Hepatocyte (in vitro differentiated cells): ENCODE results near the gene DHRS12. TPM values are rescaled to one million over a fixed set of nuclear protein-coding genes. Genes with fewer than 3 reads are reported as not detected.

ENCODE experiments used
- DNase-seq: peaks from one replicate; pipeline ENCODE4 v3.0.0-alpha.2; 2016; ENCODE audit warnings: low spot score
- H2AFZ ChIP-seq: fragments of 200-600 bp; sonication (generic); 2 replicates; pipeline ENCODE4 v1.6.0; 2016; ENCODE audit warnings: antibody characterized with exemption, mild to moderate bottlenecking
- H3K27ac ChIP-seq: fragments of 200-600 bp; sonication (generic); 2 replicates; pipeline ENCODE4 v1.5.1; 2016; ENCODE audit warnings: mild to moderate bottlenecking
- H3K27me3 ChIP-seq: fragments of 200-600 bp; sonication (generic); 2 replicates; pipeline ENCODE4 v1.6.1; 2016
- H3K36me3 ChIP-seq: fragments of 200-600 bp; sonication (generic); replicated peaks from 2 replicates; pipeline ENCODE4 v1.5.1; 2016; ENCODE audit warnings: low read depth; ENCODE audit not compliant: insufficient read depth
- H3K4me1 ChIP-seq: fragments of 200-600 bp; sonication (generic); 2 replicates; pipeline ENCODE4 v1.5.1; 2016; ENCODE audit warnings: mild to moderate bottlenecking, moderate library complexity; ENCODE audit not compliant: insufficient read depth
- H3K4me2 ChIP-seq: fragments of 200-600 bp; sonication (generic); 2 replicates; pipeline ENCODE4 v1.6.0; 2016
- H3K4me3 ChIP-seq: fragments of 200-600 bp; sonication (generic); 2 replicates; pipeline ENCODE4 v1.5.1; 2016; ENCODE audit warnings: mild to moderate bottlenecking
- H3K79me2 ChIP-seq: fragments of 200-600 bp; sonication (generic); 2 replicates; pipeline ENCODE4 v1.6.0; 2017; ENCODE audit warnings: mild to moderate bottlenecking
- H3K9me2 ChIP-seq: fragments of 200-600 bp; sonication (generic); replicated peaks from 2 replicates; pipeline ENCODE4 v1.6.0; 2017; ENCODE audit warnings: mild to moderate bottlenecking; ENCODE audit not compliant: insufficient read depth
- H3K9me3 ChIP-seq: fragments of 200-600 bp; sonication (generic); 2 replicates; pipeline ENCODE4 v1.5.1; 2016; ENCODE audit warnings: low read depth, mild to moderate bottlenecking
- H4K20me1 ChIP-seq: fragments of 200-600 bp; sonication (generic); 2 replicates; pipeline ENCODE4 v1.6.0; 2016; ENCODE audit warnings: mild to moderate bottlenecking; ENCODE audit not compliant: insufficient read depth, poor library complexity, severe bottlenecking
- EZH2 ChIP-seq: fragments of 200-600 bp; sonication (generic); IDR thresholded peaks from 2 replicates; pipeline ENCODE4 v1.6.1; 2016; ENCODE audit warnings: antibody characterized with exemption, mild to moderate bottlenecking, borderline replicate concordance
- EZH2phosphoT487 ChIP-seq: fragments of 200-600 bp; sonication (generic); IDR thresholded peaks from one replicate; pipeline ENCODE4 v1.6.1; 2018; ENCODE audit warnings: antibody characterized with exemption, mild to moderate bottlenecking, low read depth, moderate library complexity; ENCODE audit not compliant: unreplicated experiment, severe bottlenecking
- WGBS: methylation state at CpG from one replicate; pipeline ENCODE4 v1.1.6; 2016; ENCODE audit warnings: low lambda C conversion rate; ENCODE audit errors: missing lambda C conversion rate; 5-methylcytosine and 5-hydroxymethylcytosine counted together
- polyA plus RNA-seq: library from polyadenylated mRNA; unstranded; fragments of >200 nt; fragmentation: Nextera tagmentation; extraction: Ambion mirVana; gene quantifications from 2 replicates; pipeline ENCODE4 v1.2.1, GENCODE V29; 2016
- total RNA-seq: library from RNA; depleted of rRNA; stranded (reverse); fragments of >200 nt; gene quantifications from 2 replicates; pipeline ENCODE4 v1.2.3, GENCODE V29; 2014
- TF ChIP-seq, protein P1 (sequence below): fragments of 200-600 bp; sonication (generic); IDR thresholded peaks from 2 replicates; pipeline ENCODE4 v1.5.1; 2016; ENCODE audit warnings: antibody characterized with exemption, mild to moderate bottlenecking; ENCODE audit not compliant: poor library complexity

DHRS12 gene
- total and polyA plus RNA-seq, 2 experiments from 2014 or later, result 4.6 to 13.5 TPM

- Histone ChIP-seq H3K4me1 (peaks cover 5% of the 10 kb centered on the region), H3K9me3 (no peaks in the 10 kb centered on the region), H3K4me3 (no peak overlapping the region), H3K36me3 (no peaks in the 10 kb centered on the region), H3K9me2 (no peaks in the 10 kb centered on the region), H3K27me3 (no peaks in the 10 kb centered on the region), H3K27ac (peak overlapping the region; percentile 37), H3K4me2 (no peak overlapping the region), H2AFZ (no peak overlapping the region), H3K79me2 (no peaks in the 10 kb centered on the region), H4K20me1 (no peaks in the 10 kb centered on the region)
- 85% methylated on average over 10 of the region's 10 CpGs for WGBS
- no peak for DNase-seq
- TF ChIP-seq, protein P1, sequence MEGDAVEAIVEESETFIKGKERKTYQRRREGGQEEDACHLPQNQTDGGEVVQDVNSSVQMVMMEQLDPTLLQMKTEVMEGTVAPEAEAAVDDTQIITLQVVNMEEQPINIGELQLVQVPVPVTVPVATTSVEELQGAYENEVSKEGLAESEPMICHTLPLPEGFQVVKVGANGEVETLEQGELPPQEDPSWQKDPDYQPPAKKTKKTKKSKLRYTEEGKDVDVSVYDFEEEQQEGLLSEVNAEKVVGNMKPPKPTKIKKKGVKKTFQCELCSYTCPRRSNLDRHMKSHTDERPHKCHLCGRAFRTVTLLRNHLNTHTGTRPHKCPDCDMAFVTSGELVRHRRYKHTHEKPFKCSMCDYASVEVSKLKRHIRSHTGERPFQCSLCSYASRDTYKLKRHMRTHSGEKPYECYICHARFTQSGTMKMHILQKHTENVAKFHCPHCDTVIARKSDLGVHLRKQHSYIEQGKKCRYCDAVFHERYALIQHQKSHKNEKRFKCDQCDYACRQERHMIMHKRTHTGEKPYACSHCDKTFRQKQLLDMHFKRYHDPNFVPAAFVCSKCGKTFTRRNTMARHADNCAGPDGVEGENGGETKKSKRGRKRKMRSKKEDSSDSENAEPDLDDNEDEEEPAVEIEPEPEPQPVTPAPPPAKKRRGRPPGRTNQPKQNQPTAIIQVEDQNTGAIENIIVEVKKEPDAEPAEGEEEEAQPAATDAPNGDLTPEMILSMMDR, result no peak
- no peak for TF ChIP-seq EZH2
- no peak for TF ChIP-seq EZH2phosphoT487
Measured at GRCh38 chr13:51839711-51840540, 36.0 kb upstream of the DHRS12 start.

- 89% methylated on average over 8 of the region's 8 CpGs for WGBS
- Histone ChIP-seq H3K9me2 (no peaks in the 10 kb centered on the region), H3K79me2 (no peaks in the 10 kb centered on the region), H3K4me2 (no peak overlapping the region), H3K4me1 (peaks cover 4% of the 10 kb centered on the region), H4K20me1 (no peaks in the 10 kb centered on the region), H3K36me3 (no peaks in the 10 kb centered on the region), H3K27ac (no peak overlapping the region), H3K9me3 (no peaks in the 10 kb centered on the region), H3K27me3 (no peaks in the 10 kb centered on the region), H3K4me3 (no peak overlapping the region), H2AFZ (no peak overlapping the region)
- no peak for DNase-seq
- TF ChIP-seq, protein P1, result no peak
- TF ChIP-seq EZH2phosphoT487 (no peak), EZH2 (no peak)
Measured at GRCh38 chr13:51838240-51838846, 34.4 kb upstream of the DHRS12 start.

- no peak for DNase-seq
- no peaks in the 10 kb centered on the region for H3K9me3 ChIP-seq
- no peaks in the 10 kb centered on the region for H3K9me2 ChIP-seq
- H4K20me1 ChIP-seq, result no peaks in the 10 kb centered on the region
- peaks cover 4% of the 10 kb centered on the region for H3K4me1 ChIP-seq
- H3K36me3 ChIP-seq, result no peaks in the 10 kb centered on the region
- 95% methylated on average over 3 of the region's 3 CpGs for WGBS
- H3K4me3 ChIP-seq, result no peak overlapping the region
- no peak overlapping the region for H3K27ac ChIP-seq
- no peaks in the 10 kb centered on the region for H3K27me3 ChIP-seq
- TF ChIP-seq EZH2phosphoT487, result no peak
- no peak for TF ChIP-seq EZH2
- TF ChIP-seq, protein P1, result no peak
- H3K79me2 ChIP-seq, result no peaks in the 10 kb centered on the region
- H3K4me2 ChIP-seq, result no peak overlapping the region
- no peak overlapping the region for H2AFZ ChIP-seq
Measured at GRCh38 chr13:51837016-51837415, 33.1 kb upstream of the DHRS12 start.
